ENCODE results near the gene AMFR.
"Not testable (repeated sequence)": the region's sequence is repeated elsewhere in the genome, so short reads cannot be mapped to it uniquely, and the experiment has no call there.

AMFR gene

DNA sequence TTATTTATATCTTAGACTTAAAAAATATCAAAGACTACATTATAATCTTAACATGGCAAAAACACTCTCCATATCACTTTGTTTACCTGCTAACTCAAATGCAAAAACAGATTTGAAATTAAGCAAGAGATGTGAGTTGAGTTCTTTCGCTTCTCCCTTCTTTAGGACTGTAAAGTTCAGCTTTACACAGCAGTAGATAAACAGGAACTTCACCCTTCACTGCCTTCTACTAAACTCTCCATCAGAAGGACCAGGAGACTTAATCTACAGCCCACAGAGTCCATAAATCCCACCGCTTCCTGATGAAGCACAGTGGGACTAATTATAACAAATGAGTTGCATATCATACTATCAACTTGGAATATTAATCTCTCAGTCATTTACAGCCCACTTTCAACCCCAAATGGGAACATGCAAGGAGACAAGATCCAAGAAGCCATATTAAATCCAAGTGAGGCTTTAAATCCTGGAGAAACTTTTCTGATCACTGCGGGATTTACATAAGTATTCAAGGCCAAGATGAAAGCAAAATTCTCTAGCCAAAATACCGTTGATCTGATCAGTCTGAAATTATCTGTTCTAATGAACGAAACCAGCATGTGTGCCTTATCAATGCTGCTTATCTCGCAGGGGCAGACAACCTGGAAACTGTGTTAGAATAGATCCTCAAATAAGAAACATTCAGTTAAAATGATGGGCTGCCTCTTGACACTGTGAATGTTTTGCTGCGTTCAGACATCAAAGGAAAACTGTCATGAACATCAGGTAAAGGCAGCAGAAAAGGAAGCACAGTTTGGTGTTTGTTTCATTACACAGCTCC, 1.6 kb downstream of the AMFR start:
- DNase-seq (ENCODE audit: low spot score): no peak

GRCh38 chr16:56422896-56423441, 2.4 kb downstream of the AMFR start:
- no peak for DNase-seq (ENCODE audit: low spot score)

DNA sequence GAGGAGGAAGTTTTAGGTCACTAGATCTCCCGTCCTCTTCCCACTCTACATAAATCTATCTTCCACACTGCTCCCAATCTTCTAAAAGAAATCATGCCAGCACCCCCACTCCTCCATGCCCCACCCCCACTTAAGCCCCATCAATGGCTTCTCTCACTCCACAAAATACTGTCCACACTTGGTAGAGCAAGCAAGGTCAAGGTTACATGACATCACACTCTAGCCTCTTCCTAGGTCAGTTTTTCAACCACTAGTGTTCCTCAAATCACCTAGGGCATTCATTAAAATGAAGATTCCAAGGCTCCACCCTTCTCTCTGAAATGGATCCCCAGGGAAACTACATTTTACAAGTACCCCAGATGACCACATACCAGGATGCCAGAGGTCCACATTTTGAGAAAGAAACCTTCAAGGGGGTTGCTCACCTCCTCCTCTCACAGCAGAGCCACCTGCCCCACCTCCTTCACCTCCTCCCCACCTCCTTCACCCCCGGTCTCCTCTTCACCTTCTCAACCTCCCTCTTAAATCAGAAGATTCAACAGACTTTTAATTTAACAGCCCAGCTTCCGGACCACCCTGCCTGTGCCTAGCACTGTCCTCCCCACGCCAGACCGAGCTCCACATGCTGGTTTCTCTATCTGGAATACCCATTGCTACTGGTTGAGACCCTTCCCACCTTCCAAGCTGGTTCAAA, 3.2 kb downstream of the AMFR start:
- DNase-seq (ENCODE audit: low spot score): no peak

DNA sequence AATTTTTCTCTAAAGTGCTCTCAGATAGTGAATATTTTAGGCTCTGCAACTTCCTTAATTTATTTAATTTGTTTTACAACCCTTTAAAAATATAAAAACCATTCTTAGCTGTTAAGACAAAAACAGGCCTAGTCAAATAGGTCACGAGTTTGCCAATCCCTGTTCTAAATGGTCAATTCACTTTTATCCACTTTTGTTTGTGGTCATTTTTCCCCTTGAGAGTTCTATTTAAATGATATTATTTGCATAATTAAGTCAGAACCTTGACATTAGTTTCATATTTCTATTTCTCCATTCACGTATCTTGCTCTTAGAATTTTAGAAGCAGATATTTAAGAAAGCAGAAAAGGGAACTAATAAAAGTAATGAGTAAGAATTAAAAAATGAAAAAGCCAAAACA, 4.0 kb downstream of the AMFR start:
- DNase-seq (ENCODE audit: low spot score): no peak

DNA sequence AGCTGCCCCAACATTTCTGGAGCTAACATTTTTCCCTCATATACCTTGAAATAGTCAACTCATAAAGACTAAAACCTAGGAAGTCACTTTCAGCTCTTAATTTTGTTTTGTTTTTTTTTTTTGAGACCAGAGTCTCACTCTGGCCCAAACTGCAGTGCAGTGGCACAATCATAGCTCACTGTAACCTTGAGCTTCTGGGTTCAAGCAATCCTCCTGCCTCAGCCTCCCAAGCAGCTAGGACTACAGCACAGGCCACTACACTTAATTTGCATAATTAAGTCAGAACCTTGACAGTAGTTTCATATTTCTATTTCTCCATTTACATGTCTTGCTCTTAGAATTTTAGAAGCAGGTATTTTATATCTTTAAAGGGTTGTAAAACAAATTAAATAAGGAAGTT, 4.7 kb downstream of the AMFR start:
- no peak for DNase-seq (ENCODE audit: low spot score)

DNA sequence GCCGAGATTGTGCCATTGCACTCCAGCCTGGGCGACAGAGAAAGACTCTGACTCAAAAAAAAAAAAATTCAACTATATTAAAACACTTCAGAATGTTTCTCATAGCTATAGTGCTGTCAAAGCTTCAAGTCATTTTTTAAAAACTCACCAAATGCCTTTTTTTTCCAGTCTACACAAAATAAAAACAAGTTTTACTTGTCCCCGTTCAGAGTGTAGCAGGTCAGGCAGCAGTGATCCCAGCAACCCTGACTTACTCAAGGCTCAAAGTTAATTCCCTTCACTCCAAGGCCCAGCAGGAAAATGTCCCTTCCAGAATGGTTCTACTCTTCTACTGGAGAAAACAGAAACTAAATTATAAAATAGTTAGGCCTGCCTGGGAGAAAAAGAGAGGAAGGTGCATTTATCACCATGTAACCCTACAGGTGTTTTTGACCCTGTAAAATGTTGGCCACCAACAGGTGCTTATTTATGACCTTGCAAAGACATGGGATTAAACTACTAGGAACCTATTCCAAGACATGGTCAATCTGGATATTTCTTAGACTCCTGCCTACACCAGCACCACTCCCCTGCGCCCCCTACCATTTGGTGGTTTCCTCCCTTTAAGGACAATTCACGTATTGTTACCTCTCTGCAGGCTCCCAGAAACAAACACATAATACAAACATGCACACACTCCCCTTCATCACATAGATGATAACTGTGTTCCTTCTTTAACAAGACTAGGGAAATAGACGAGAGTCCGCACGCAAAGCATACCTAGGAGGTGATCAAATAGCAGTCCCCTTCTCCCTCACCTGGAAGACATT, 5.4 kb downstream of the AMFR start:
- no peak for DNase-seq (ENCODE audit: low spot score)

GRCh38 chr16:56417138-56417537, 8.2 kb downstream of the AMFR start:
- no peak for DNase-seq (ENCODE audit: low spot score)

GRCh38 chr16:56415875-56416274, 9.5 kb downstream of the AMFR start:
- no peak for DNase-seq (ENCODE audit: low spot score)

- DNase-seq (ENCODE audit: low spot score): no peak
Measured at GRCh38 chr16:56414366-56414765, 11.0 kb downstream of the AMFR start.

DNA sequence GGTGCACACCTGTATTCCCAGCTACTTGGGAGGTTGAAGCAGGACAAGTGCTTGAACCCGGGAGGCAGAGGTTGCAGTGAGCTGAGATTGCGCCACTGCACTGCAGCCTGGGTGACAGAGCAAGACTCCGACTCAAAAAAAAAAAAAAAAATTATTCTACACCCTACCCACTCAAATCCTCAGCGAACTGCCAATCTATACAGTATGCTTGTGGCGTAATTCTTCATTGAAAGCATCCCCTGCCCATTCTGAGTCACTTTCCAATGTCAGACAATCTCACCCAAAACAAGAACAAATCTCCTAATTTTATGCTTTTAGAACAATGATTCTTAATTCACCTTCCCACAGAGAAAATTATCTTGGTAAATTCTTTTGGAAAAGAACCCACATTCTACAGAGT, 12.0 kb downstream of the AMFR start:
- no peak for DNase-seq (ENCODE audit: low spot score)

DNA sequence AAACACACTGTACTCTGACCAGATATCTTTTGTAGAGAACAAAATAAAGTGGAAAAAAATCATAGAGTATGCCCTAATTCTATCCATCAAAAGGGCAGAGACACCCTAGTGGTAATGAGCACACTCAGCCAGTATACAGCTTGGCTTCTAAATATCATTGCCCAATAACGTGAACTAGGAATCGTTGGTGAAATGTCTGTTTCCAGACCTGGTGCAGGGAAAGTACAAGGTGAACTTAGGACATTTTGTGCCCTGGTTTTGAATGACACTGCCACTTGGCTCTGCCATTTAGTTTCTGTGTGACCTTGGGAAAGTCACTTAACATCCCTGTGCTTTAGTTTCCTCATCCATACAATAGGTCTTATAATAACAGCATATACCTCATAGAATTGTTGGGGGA, 13.7 kb downstream of the AMFR start:
- DNase-seq (ENCODE audit: low spot score): no peak

- DNase-seq (ENCODE audit: low spot score): no peak
Measured at GRCh38 chr16:56411123-56411522, 14.2 kb downstream of the AMFR start.

DNA sequence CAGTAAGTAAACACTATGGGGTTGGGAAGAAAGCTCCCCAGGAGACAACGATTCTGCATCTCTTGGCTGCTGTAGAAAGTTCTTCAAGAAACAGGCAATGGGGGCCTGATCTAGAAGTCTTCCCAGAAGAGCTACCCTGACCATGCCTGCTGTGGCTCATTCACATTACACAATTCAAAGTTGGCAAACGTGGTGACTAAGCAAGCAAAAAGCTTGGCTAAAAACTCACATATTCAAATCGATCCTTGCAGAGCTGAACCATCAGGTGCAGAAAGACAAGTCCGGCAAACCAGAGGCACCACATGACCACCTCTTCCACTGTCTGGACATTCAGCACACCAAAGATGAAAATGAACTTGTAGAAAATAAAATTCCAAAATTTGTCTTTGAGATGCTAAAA, 16.1 kb downstream of the AMFR start:
- no peak for DNase-seq (ENCODE audit: low spot score)

DNA sequence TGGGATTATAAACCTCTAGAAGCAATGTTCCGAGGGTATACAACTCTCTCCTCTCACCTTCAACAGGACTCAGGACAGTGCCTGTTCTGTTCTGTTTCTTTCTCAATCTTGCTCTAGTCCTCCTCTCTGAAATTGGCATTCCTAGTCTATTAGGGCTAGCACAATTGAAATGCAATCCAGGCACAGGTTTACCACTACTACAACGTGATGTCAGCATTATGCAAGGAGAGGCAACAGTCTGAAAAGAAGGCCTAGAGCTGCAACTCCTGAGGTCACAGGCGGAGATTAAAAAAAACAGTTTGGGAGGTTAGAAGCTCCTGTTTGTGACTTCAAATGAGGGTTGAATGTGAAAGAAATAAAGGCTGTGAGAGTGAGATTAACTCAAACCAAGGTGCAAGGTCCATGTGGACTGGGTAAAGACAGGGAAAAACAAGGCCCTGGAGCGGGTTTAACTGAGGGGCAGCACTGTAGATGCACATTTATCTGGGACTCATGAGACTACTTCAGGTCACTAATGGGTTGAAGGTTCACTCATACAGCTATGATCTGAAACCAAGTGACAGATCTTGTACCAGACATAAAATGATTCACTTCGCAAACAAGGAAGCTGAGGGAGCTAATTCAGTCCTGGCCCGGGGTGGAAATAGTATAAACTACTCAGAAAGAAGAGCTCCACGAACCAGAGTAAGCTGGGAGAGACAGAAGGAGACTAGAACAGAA, 16.8 kb downstream of the AMFR start:
- no peak for DNase-seq (ENCODE audit: low spot score)

DNA sequence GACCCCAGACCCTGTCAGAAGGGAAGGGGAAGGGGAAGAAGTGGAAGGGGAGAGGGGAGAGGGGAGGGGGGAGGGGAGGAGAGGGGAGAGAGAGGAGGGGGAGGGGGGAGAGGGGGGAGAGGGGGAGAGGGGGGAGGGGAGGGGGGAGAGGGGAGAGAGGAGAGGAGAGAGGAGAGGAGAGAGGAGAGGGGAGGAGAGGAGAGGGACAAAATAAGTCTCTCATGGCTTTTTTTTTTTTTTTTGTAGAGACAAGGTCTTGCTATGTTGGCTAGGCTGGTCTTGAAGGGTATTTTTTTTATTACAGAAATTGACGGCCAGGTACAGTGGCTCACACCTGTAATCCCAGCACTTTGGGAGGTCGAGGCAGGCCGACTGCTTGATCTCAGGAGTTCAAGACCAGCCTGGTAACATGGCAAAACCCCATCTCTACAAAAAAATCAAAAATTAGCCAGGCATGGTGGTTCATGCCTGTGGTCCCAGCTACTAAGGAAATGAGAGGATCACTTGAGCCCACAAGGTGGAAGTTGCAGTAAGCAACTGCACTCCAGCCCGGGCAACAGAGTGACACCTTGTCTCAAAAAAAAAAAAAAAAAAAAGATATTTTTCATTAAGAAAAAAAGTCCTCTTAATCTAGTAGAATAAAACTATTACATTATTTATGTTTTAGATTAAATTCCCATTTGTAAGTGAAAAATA, 19.2 kb downstream of the AMFR start:
- no peak for DNase-seq (ENCODE audit: low spot score)

- DNase-seq (ENCODE audit: low spot score): no peak
Measured at GRCh38 chr16:56401482-56401881, 23.9 kb downstream of the AMFR start.

- DNase-seq (ENCODE audit: low spot score): no peak
Measured at GRCh38 chr16:56400458-56400857, 24.9 kb downstream of the AMFR start.

GRCh38 chr16:56399486-56399885, 25.9 kb downstream of the AMFR start:
- no peak for DNase-seq (ENCODE audit: low spot score)

DNA sequence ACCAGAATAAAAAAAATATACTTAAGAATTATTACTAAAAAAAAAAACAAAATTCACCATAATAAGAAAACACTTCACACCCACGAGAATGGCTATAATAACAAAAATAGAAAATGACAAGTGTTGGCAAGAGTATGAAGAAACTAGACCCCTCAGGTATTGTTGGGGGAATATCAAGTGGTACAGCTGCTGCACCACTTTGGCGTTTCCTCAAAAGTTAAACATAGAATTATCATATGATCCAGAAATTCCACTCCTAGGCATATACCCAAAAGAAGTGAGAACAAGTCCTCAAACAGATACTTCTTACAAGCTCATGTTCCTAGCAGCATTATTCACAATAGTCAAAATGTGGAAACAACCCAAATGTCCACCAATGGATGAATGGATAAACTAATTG, 26.3 kb downstream of the AMFR start:
- no peak for DNase-seq (ENCODE audit: low spot score)

- not testable (repeated sequence) for DNase-seq (ENCODE audit: low spot score)
Measured at GRCh38 chr16:56396724-56397123, 28.6 kb downstream of the AMFR start.

GRCh38 chr16:56389554-56389953, 35.8 kb downstream of the AMFR start:
- DNase-seq (ENCODE audit: low spot score): peak; percentile 68

Measured in GM03348 (cell line).